Breast epithelium (tissue), 4 donors: ENCODE data around the gene CYP26B1. TPM values are rescaled to one million over a fixed set of nuclear protein-coding genes. Genes with fewer than 3 reads are reported as not detected.

Experiments
- DNase-seq, 2 donors: peaks; one replicate each; pipeline ENCODE4 v3.0.0-alpha.2; 2019; ENCODE audit warnings: low spot score in 2 of 2
- H3K27ac ChIP-seq, 2 donors: fragments of 200-600 bp; sonication (generic) in 1 of 2; one replicate each; pipeline ENCODE4 v1.5.1; 2016 to 2019; ENCODE audit warnings: mild to moderate bottlenecking in 1 of 2
- H3K27me3 ChIP-seq, 2 donors: fragments of 200-600 bp; sonication (generic) in 1 of 2; one replicate each; pipeline versions ENCODE4 v1.5.1 to v1.6.0; 2017 to 2019; ENCODE audit warnings: control low read depth in 1 of 2, mild to moderate bottlenecking in 1 of 2
- H3K36me3 ChIP-seq: fragments of 200-600 bp; one replicate; pipeline ENCODE4 v1.5.1; 2019
- H3K4me1 ChIP-seq, 2 donors: fragments of 200-600 bp; sonication (generic); one replicate each; pipeline ENCODE4 v1.5.1; 2016 to 2019; ENCODE audit warnings: control low read depth in 1 of 2
- H3K4me3 ChIP-seq, 3 donors: fragments of 200-600 bp; sonication (generic); 1 replicate in 2 of 3; 2 replicates in 1 of 3; pipeline ENCODE4 v1.5.1; 2016 to 2019; ENCODE audit warnings: mild to moderate bottlenecking in 3 of 3, moderate library complexity in 2 of 3
- H3K9me3 ChIP-seq, 2 donors: fragments of 200-600 bp; sonication (generic) in 1 of 2; one replicate each; pipeline ENCODE4 v1.5.1; 2016 to 2019; ENCODE audit warnings: control low read depth in 1 of 2
- CTCF ChIP-seq, 3 donors: fragments of 450-650 bp; IDR thresholded peaks; one replicate each; pipeline ENCODE4 v1.5.1; 2016 to 2017; ENCODE audit warnings: antibody characterized with exemption in 3 of 3, mild to moderate bottlenecking in 3 of 3, moderate library complexity in 3 of 3
- POLR2A ChIP-seq: fragments of 450-650 bp; IDR thresholded peaks from one replicate; pipeline ENCODE4 v1.6.1; 2016; ENCODE audit warnings: antibody characterized with exemption, mild to moderate bottlenecking, moderate library complexity
- POLR2AphosphoS5 ChIP-seq, 3 donors: sonication (generic); formaldehyde crosslinking; IDR thresholded peaks; one replicate each; pipeline ENCODE4 v1.6.1; 2017; ENCODE audit warnings: antibody characterized with exemption in 3 of 3
- intact Hi-C: fragments of 100-400 bp; cut with DNase I; formaldehyde crosslinking; loops from one replicate; pipeline ENCODE4 v1.15.1; 2023; ENCODE audit warnings: low total_unique reads
- total RNA-seq, 3 donors: library from RNA; depleted of rRNA; stranded (reverse); fragments of >200 nt; gene quantifications; one replicate each; pipeline ENCODE4 v1.1.0, GENCODE V29; 2016

CYP26B1 gene
- total RNA-seq, 3 donors from 2014 or later, result 3.8 to 41.6 (median 3.9) TPM

GRCh38 chr2:72098935-72099334 is 48.7 kb downstream of the CYP26B1 start:
- H3K4me1 ChIP-seq, result no peaks in the 10 kb centered on the region
- no peak for DNase-seq
- H3K9me3 ChIP-seq, result no peaks in the 10 kb centered on the region
- no peak overlapping the region for H3K4me3 ChIP-seq
- H3K27me3 ChIP-seq, result no peaks in the 10 kb centered on the region
- no peaks in the 10 kb centered on the region for H3K36me3 ChIP-seq
- TF ChIP-seq POLR2A, result no peak
- TF ChIP-seq CTCF (IDR thresholded peaks at IDR 0.05), result no peak
- TF ChIP-seq POLR2AphosphoS5 (IDR thresholded peaks at IDR 0.05), result no peak
- H3K27ac ChIP-seq, result no peak overlapping the region
- intact Hi-C loops, result no loop called here

GRCh38 chr2:72097276-72097675 is 50.4 kb downstream of the CYP26B1 start:
- Histone ChIP-seq H3K9me3 (no peaks in the 10 kb centered on the region), H3K27ac (no peak overlapping the region), H3K4me3 (no peak overlapping the region), H3K4me1 (no peaks in the 10 kb centered on the region), H3K27me3 (no peaks in the 10 kb centered on the region), H3K36me3 (no peaks in the 10 kb centered on the region)
- DNase-seq, result no peak
- intact Hi-C loops, result no loop called here
- TF ChIP-seq POLR2AphosphoS5 (IDR thresholded peaks at IDR 0.05) (no peak), POLR2A (no peak), CTCF (IDR thresholded peaks at IDR 0.05) (no peak)

- Histone ChIP-seq H3K4me1 (no peaks in the 10 kb centered on the region), H3K9me3 (no peaks in the 10 kb centered on the region), H3K4me3 (no peak overlapping the region), H3K27me3 (no peaks in the 10 kb centered on the region), H3K27ac (no peak overlapping the region), H3K36me3 (no peaks in the 10 kb centered on the region)
- intact Hi-C loops, result no loop called here
- DNase-seq, result no peak
- TF ChIP-seq POLR2A, result no peak
- TF ChIP-seq POLR2AphosphoS5 (IDR thresholded peaks at IDR 0.05), result no peak
- TF ChIP-seq CTCF (IDR thresholded peaks at IDR 0.05), result no peak
Measured at GRCh38 chr2:72096181-72096580, 51.5 kb downstream of the CYP26B1 start.

- no peak for DNase-seq
- no peaks in the 10 kb centered on the region for H3K27me3 ChIP-seq
- intact Hi-C loops, result no loop called here
Measured at GRCh38 chr2:72095364-72095763, 52.3 kb downstream of the CYP26B1 start.

GRCh38 chr2:72094701-72095100 is 53.0 kb downstream of the CYP26B1 start:
- no peak overlapping the region for H3K27ac ChIP-seq

More at GRCh38 chr2:72095364-72095763, 52.3 kb downstream of the CYP26B1 start:
- no peak for TF ChIP-seq POLR2AphosphoS5 (IDR thresholded peaks at IDR 0.05)
- TF ChIP-seq POLR2A, result no peak
- no peak for TF ChIP-seq CTCF (IDR thresholded peaks at IDR 0.05)
- no peak overlapping the region for H3K27ac ChIP-seq
- no peak overlapping the region for H3K4me3 ChIP-seq
- H3K36me3 ChIP-seq, result no peaks in the 10 kb centered on the region
- no peaks in the 10 kb centered on the region for H3K9me3 ChIP-seq
- H3K4me1 ChIP-seq, result no peaks in the 10 kb centered on the region

More at GRCh38 chr2:72094701-72095100, 53.0 kb downstream of the CYP26B1 start:
- H3K9me3 ChIP-seq, result no peaks in the 10 kb centered on the region
- no peak for DNase-seq
- intact Hi-C loops, result no loop called here
- no peaks in the 10 kb centered on the region for H3K36me3 ChIP-seq
- TF ChIP-seq POLR2A (no peak), CTCF (IDR thresholded peaks at IDR 0.05) (no peak), POLR2AphosphoS5 (IDR thresholded peaks at IDR 0.05) (no peak)
- no peak overlapping the region for H3K4me3 ChIP-seq
- H3K4me1 ChIP-seq, result no peaks in the 10 kb centered on the region
- no peaks in the 10 kb centered on the region for H3K27me3 ChIP-seq
